Mammary epithelial cell (primary cell): ENCODE data around the gene TCERG1L.
"Not testable (repeated sequence)": the region's sequence is repeated elsewhere in the genome, so short reads cannot be mapped to it uniquely, and the experiment has no call there.

Experiments used
- CTCF ChIP-seq, 2 donors: IDR thresholded peaks in 1 of 2; conservative IDR thresholded peaks in 1 of 2; 2 replicates each; pipeline ENCODE4 v1.5.1; 2011 to 2012; ENCODE audit warnings: inconsistent platforms in 2 of 2, low read length in 2 of 2, mild to moderate bottlenecking in 2 of 2, control low read depth in 1 of 2, low read depth in 1 of 2; ENCODE audit not compliant: insufficient read depth in 1 of 2; ENCODE audit errors: extremely low read depth in 1 of 2
- EZH2 ChIP-seq: IDR thresholded peaks from 2 replicates; pipeline ENCODE4 v1.6.1; 2012; ENCODE audit warnings: low read length, inconsistent platforms, borderline replicate concordance

- TF ChIP-seq CTCF (conservative IDR thresholded peaks at IDR 0.05 in 1 of 2, IDR thresholded peaks at IDR 0.05 in 1 of 2; ENCODE audit: extremely low read depth in 1 of 2, insufficient read depth in 1 of 2, low read depth in 1 of 2, low read length in 2 of 2); EZH2: not testable (repeated sequence)
Measured at GRCh38 chr10:131100418-131101410, 210.8 kb downstream of the TCERG1L start.
